ENCODE results near the gene TMEM255B.

Gene TMEM255B

DNA sequence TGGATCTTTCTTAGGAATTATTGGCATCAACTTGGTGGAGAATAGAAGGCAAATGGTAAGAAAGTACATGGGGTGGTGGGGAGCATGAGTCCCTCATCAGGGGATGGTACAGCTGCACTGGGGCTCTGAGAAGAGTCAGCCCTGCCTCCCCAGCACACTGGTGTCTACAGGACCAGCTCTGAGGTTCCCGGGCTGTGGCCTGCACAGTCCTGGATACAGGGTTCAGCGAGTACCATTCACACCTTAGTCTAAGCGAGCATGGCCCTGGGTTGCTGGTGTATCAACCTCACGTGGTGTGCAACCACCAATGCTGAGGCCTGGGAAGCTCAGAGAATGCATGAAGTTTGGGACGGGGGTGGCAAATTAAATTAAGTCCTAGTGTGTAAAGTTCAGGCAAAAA is 10.1 kb downstream of the TMEM255B start:
- DNase-seq: no peak

- DNase-seq: no peak
Observed at GRCh38 chr13:113769881-113770280, 10.9 kb downstream of the TMEM255B start.

GRCh38 chr13:113770441-113770840 is 11.4 kb downstream of the TMEM255B start:
- DNase-seq: no peak

DNA sequence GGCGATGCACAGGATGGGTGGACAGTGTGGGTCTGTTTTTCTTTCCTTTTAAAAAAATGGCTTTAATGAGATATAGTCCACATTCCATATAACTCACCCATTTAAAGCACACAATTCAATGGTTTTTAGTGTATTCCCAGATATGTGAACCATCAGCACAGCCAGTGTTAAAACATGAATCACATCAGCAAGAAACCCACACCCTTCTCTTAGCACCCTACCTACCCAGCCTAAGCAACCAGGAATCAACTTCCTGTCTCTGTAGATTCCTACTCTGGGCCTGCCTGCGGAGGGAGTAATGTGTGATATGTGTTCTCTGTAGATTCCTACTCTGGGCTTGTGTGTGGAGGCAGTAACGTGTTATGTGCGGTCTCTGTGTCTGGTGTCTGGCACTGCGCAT is 11.9 kb downstream of the TMEM255B start:
- no peak for DNase-seq

GRCh38 chr13:113771709-113772331 is 12.8 kb downstream of the TMEM255B start:
- peak in 1 of 2 donors; percentile 6 for DNase-seq

DNA sequence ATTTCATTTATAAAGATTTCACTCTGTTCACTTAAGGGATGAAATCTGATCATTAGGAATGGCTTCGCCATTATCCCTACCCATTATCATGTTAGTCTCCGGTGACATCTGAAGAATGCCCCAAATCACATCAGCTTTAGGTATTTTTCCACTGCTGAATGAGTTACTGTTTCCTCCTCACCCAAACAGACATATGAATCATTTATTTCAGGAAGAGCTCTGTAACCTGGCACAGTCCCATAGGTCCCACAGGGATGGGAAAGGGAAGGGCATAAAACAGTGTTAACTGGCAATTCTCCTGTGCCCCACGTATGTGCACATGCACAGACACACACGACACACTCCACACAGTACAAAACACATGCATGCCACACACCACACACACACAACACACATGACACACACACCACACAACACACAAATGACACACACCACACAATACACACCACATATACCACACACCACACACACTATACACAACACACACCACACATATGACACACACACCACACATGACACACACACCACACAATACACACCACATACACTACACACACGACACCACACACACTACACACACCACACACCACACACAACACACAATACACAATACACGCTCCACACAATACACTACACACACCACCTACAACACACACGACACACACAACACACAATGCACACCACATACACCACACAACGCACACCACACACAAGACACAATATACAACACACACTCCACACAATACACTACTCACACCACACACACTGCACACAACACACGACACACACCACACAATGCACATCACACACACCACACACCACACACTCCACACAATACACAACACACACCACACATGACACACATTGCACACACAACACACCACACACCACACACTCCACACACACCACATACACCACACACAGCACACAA is 15.4 kb downstream of the TMEM255B start:
- DNase-seq: no peak

GRCh38 chr13:113775451-113776145 is 16.6 kb downstream of the TMEM255B start:
- no peak for DNase-seq

DNA sequence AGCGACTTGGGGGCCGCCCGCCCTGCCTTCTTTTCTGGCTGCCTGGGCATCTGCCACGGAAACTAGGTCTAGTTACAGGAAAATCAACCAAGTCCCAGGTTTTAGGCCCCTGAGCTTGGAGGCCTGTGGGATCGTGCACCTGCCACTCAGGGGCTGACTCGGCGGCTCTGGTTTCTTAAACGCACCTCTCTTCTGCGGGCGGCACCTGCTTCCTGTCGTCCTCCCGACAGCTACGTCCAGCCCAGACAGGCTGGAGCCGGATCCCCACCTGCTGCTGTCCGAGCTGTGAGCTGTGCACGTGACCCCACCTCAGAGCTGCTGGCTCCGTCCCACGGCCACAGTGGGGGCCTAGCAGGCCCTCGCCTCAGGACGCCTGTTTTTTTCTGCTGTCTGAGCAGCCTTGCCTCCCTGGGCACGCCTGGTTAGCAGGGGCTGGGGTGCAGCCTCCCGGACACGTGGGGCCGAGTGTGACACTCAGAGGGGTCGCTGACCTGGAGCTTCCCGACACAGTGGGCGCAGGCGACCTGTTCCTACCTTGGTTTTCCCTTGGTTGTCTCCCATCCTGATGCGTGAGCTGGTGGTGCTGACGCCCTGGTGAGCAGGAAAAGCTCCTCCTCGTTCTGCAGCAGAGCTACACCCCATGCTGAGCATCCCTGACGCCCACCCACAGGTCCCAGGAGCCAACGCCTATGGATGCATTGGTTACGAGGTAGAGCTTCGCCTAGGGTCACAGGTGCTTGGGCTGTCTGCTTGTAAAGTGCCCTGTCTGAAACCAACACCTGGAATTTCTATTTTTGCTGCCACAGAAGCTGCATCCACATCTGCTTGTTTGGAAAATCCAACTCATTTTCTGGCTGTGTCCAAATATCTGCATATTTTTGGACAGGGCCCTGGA is 17.5 kb downstream of the TMEM255B start:
- no peak for DNase-seq

GRCh38 chr13:113777311-113778260 is 18.6 kb downstream of the TMEM255B start:
- DNase-seq: no peak

- no peak for DNase-seq
Observed at GRCh38 chr13:113781571-113781970, 22.5 kb downstream of the TMEM255B start.

- no peak for DNase-seq
Observed at GRCh38 chr13:113782472-113782871, 23.4 kb downstream of the TMEM255B start.

DNA sequence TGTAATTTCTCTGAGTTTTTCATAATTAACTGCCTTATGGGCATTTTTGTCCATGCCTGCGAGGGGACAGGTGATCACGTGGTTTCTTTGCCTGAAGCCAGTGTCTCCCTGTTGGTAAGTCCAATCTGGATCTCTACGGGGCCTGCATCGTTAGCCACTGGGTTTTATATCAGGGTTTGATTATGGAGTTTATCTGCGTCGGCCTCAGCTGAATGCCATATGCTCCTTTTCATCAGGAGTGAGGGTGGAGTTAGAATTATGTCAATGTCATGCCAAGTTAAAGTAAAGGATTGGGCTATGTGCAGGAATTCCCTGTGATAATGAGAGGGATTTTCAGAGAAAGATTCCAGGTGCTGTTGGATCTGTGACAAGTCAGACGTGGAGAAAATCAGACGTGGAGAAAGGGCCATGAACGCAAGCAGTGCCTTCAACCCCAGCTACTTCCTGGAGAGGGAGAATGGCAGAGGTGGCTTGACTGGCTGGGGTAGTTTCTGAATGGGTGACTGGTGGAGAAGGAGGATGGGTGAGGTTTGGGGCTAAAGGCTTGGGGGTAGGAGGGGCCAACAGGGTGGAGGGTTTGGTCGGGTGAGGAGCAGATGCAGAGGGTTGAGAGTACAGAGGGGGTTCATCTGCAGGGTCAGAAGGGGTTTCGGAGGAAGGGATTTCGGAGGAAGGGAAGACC is 24.3 kb downstream of the TMEM255B start:
- no peak for DNase-seq

DNA sequence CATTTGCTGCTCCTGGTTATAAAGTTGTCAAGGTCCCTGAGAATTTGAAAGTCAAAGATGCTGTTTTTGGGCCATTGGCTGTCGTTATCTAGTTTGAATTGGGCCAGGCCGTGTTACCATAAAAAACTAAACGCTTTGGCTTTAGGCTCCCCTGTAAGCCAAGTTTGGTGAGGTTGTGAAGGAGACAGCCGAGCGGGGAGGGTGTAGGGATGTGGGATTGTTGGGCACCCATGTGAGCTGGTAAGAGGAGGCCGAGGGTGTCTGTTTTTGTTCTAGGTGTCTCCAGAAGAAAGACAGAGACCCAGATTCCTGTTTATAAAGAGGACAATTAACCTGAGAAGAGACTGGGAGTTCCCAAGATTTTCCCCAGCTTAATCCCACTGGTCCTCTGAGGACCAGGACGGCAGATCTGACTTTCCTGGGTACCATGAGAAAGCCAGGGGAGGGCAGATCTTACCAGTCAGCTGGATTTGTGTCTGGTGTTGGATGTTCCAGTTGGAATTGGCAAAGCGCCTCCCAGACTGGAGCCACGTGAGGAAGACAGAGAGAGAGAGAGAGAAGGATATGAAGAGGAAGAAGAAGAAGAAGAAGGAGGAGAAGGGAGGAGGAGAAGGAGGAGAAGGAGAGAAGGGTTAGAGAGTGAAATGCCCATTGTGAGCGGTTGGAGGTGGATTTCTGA is 25.1 kb downstream of the TMEM255B start:
- no peak for DNase-seq

DNA sequence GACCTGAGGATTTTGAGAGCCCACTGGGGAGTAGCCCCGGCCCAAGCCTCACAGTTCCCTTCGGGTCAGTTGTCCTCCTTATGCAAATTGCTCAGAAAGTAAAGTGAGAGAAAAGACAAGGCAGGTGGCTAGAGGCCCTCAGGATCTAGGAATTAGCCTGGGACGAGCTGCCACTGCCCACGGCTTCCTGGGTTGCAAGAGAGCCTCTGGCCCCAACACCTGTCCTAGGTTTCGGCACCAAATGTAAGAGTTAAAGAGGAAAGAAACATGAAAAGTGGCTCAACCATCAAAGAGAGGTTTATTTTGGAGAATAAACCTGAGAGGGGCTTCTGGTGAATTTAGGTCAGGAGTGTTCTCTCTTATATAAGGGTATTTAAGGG is 25.6 kb downstream of the TMEM255B start:
- DNase-seq: no peak

GRCh38 chr13:113785051-113786010 is 26.3 kb downstream of the TMEM255B start:
- peak in 1 of 2 donors; percentile 30 for DNase-seq

- no peak for DNase-seq
Observed at GRCh38 chr13:113786262-113786841, 27.3 kb downstream of the TMEM255B start.

GRCh38 chr13:113787694-113788093 is 28.7 kb downstream of the TMEM255B start:
- no peak for DNase-seq

DNA sequence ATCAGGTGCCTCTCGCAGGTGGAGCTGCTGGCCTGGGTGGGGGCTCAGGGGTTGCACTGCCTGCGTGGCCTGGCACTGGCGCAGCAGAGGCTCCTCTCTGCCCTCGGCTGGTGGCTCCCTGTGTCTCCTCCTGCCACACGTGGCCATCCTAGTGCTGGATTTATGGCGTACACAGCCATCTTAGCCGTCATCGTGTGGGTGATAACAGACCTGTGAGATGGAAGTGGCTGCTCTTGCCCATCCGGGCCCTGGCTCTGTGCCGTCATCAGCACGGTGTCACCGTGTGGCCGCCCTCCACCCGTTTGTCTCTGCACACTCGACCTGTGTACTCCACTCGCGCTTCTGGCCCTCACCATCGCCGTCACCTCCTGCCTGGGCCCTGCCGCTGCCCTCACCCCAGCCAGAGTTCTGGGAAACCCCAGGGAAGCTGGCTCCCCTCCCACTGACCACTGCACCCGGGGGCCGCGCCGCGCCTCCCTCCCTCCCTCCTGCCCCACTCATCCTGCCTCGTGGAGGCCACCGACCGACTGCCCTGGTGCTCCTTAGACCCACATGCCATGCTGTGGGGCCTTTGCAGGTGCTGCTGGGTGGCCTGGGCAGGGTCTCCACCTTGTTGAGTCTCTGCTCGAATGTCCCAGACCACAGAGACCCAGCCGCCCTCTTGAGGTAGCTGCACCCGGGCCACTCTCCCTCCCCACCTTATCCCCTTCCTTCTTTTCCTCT is 29.5 kb downstream of the TMEM255B start:
- no peak for DNase-seq

Measured in inflammatory macrophage (primary cell).